Measurements from ENCODE around the gene ZSWIM6.

Gene ZSWIM6

DNA sequence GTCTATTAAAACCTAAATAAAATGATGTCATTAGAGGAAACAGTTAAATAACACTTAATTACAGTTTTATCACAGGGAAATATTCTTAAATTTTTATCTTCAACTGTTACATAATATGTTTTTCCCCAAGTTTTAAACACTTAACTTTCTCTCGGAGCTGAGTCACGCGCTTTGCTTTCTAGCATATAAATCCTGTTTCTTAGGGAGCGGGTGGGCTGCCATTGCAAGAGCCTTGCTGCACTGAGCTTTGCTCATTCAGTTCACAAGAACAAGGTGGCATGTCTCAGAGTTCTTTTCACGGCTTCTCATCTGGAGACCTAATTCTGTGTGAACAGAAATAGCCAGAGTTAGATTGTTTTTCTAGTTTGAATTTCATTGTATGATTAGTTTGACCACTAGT lies 166.1 kb downstream of the ZSWIM6 start:
- DNase-seq, result no peak

DNA sequence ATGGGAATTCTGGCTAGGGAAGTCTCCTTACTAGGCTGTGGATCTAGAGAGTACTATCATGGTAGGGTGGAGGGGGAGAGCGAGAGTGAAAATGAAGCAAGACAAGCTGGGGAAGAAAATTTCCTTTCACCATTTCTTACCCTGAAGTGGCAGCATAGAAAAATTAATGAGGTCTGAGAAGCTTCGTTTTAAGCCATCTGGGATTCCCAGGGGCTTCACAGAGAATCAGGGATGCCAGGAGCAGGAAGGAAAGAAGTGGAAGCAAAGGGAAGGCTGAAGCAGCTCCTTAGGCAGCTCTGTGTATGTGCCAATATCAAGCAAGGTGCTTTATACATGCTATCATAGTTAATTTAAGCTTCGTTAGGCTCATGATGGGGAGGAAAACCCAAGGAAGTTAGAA lies 169.9 kb downstream of the ZSWIM6 start:
- DNase-seq, result no peak

DNA sequence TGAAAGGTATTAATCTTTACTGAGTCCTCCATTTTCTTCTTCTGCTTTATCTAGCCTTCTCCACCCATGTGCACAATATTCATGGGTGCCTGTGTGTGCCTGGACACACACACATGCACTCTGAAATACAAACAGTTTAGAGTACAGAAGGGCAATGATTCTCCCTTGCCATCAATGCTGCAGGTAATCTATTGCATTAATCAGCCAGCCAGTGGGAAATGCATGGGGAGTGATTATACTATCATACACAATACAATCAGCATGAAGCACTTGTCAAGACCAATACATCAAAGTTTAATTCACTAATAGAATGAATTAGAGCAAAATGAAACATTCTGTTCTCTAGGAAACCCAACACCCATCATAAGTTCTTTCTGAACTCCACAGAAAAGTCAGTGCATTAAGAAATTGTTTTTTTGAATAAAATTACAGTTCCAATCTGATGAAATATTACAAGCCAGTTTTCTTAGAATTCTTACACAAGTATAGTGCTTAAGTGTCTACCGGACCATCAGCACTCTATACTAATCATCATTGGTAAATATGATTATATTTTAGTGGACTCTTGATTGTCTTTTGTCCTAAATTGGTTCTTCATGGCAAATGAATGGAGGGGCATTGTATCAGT lies 172.2 kb downstream of the ZSWIM6 start:
- no peak for DNase-seq

DNA sequence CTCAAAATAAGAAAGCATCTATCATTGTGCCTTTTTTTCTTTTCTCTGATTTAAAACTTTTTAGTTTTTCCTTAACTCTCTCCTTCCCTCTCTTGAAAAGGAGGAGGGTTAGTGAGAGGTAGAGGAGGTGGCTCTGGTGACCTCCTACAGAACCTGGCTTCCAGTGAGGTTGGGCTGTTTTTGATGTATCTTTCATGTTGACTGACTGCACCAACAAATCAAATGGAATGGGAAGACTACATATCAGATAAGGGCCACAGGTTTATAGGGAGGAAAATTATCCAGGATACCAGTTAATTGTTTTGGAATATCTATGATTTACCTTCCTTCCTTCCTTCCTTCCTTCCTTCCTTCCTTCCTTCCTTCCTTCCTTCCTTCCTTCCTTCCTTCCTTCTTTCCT lies 173.2 kb downstream of the ZSWIM6 start:
- no peak for DNase-seq

DNA sequence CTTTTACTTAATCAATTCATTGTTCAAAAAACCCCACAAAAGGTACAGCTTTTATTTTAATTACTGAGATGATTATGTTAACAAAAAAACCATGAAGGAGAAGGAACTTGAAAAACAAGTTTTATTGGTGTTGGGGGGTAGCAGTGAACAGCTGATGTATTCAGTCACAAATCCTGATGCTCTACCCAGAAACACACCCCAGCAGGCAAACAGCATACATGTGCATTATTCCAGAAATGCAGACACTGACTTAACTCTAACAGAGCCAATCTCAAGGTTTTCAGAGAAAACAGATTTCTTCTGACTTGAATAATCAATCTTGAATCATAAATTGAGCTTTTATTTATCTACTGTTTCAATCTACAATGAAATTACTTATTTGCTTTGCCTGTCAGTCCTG lies 175.2 kb downstream of the ZSWIM6 start:
- no peak for DNase-seq

DNA sequence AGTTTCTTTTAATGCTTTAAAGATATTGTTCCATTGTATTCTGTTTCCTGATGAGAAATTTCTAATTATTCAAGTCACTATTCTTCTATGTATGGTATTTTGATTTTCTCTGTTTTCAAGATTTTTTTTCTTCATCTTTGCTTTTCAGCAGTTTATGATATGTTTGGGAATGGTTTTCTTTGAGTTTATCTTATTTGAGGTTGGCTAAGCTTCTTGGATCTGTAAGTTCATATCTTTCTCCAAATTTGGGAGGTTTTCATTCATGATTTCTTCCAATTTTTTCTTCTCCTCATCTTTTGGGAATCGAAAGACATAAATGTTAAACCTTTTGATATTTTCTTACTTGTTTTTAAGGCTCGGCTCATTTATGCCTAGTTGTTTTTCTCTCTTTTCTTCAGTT lies 184.9 kb downstream of the ZSWIM6 start:
- no peak for DNase-seq

DNA sequence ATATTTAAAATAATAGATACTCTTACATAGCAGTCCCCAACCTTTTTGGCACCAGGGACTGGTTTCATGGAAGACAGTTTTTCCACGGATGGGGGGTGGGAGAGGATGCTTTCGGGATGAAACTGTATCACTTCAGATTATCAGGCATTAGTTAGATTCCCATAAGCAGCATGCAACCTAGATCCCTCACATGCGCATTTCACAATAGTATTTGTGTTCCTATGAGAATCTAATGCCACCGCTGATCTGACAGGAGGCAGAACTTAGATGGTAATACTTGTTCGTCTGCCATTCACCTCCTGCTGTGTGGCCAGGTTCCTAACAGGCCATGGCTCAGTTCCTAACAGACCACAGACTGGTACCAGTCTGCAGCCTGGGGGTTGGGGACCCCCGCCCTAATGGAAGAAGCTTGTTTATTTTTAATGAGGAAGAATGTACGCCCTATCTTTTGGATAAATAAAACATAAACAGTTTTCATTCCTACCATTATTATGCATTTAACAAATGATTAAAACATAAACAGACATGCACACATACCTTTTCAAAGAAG lies 187.7 kb downstream of the ZSWIM6 start:
- no peak for DNase-seq

DNA sequence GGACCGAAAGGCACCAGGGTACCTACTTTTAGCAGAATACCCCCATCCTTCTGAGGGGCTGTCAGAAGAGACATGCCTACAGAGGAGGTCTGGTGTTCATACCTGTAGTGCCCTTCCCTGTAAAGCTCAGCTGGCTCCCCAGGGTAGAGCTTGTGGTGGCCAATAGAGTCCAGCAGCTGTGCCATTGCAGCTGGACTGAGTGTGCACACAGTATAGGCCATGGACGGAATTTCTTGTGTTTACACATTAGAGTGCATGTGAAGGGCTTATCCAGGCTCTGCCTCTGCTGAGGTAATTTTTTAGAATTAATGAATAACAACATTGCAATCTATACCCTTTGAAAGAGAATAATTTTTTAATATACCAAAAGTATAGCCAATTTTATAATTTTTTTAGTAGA lies 191.0 kb downstream of the ZSWIM6 start:
- DNase-seq, result no peak

DNA sequence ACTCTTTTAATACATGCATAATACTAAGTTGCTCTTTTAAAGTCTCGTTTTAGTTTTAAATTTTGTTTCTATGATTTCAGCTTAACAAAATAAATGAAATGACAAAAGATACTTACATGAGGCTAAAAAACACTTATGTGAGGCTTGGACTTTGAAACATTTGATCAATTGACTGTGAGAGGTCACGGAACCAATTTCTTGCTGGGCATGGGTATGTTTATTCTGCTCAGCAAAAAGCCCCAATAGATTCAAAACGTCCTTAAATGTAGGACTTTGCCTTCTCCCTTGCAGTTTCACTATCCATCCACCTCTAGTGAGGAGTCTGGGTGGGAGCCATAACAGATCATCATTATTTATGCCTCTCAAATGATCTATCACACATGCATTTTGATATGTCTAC lies 191.9 kb downstream of the ZSWIM6 start:
- no peak for DNase-seq

DNA sequence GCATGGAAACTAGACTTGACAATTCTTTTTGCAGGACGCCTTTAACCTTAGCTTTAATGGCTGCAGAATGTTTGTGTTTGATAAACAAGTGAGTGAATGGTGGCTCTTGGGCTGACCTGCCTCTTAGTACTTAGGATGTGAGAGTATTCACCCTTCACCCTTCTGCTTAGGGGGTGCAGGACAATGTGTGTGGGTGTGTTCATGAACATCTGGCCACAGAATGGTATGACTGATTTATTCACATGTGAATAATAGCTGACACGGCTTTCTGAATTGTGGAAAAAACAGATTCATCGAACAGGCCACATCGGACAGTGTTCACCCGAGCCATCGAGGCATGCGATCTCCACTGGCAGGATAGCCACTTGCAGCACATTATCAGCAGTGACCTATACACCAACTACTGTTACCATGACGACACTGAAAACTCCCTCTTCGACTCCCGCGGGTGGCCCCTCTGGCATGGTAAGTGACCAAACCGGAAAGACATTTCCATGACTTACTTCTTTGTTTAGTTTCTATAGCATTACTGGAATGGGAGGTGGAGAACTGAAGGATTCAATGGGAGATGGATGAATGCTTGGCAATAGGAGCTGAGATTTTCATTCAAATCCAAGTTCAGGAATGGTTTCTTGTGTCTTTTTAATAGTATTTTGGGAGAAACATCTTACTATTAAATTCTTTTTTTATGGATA lies 193.6 kb downstream of the ZSWIM6 start:
- DNase-seq, result no peak

DNA sequence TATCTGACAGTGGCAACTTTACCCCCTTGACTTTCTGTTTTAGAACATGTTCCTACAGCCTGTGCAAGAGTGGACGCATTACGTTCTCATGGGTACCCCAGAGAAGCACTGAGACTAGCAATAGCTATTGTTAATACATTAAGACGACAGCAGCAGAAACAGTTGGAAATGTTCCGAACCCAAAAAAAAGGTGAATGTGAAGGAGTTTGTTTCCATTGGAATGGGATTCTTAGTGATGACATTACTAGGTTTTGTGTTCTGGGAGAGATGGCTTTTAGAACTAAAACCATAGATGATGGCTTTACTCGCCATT lies 194.1 kb downstream of the ZSWIM6 start:
- DNase-seq, result no peak

DNA sequence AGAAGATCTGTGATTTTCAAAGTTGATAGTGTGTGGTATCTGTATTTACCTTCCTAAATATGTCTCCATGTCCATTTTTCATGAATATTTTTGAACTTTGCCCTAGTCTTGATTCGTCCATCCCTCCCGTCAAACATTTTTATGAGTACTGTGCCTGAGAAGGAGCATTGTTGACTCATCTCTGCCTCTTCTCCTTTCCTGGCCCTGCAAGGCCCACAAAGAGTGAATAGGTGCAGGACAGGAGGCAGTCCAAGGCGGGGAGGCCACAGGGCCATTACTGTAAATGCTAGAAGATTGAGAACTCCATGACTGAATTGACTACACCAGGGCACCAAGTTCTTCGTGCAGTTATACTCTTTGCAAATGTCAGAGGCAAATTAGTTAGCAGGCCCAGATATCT lies 200.9 kb downstream of the ZSWIM6 start:
- DNase-seq, result no peak

DNA sequence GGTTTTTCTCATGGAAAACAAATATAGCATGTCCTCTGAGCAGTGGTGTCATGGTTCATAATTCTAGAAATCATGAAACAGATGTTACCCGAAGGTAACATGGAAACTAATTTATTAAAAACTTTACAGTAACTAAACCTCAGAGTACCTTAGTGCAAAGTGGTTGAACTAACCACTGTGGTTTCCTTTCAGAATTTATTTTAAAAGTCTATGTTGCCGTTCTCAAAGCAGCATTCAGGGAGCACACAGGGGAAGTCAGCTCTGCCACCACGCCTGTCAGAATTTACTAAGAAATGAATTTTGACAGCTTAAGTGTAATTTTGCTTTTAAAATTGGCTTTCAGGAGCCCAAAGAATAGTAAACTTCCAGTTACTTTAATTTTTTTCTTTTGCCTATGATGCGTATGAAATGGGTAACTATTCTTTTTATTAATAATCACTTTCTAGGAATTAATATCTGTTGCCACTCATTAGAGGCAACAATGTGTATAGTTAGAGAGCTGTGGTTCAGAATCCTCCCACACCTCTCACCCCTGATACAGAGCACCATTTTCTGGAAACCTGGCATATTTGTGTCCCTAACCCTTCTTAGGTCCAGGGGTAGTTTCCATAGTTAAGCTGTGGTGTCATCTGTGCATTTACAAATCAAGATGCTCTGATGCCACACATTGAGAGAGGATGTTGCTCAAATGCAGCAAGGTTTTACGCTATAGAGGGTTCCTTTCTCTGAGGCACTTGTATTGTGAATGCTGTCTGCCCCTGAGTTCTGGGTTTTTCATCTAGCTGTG lies 202.6 kb downstream of the ZSWIM6 start:
- no peak for DNase-seq

DNA sequence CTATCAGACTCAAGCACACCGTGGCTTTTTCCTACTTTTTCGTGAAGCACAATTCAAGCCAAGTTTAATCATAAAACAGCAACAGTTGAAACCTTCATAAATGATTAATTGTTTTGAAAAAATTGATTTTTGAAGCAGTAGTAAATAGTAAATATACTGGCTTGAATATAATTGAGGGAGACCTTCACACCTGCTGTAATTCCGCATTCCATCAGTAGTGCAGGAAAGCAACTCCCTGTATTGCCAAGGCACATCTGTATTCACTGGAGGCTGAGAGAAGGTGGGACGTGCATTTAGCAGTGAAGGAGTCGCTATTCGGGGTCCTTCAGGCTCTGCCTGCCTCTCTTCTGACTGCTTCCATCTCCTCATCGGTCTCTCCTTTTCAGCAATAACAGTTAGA lies 203.8 kb downstream of the ZSWIM6 start:
- no peak for DNase-seq

DNA sequence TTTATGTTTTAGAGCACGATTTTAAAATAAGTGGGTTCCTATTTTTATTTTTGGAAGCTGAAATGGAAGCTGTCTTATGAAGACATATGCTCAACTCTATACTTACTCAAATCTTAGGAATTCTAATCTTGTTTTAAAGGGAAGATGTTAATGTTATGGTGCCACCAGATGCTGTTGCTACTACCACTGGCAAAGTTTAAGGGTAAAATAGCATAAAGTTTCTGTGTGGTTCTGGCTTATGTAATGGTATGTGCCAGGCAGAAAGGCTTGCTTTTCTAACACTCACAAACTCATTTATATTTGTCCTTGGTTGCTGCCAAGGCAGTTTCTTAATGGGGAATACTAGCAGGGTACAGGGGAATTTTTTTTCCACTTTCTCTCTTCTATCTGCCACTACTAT lies 204.9 kb downstream of the ZSWIM6 start:
- DNase-seq, result no peak

DNA sequence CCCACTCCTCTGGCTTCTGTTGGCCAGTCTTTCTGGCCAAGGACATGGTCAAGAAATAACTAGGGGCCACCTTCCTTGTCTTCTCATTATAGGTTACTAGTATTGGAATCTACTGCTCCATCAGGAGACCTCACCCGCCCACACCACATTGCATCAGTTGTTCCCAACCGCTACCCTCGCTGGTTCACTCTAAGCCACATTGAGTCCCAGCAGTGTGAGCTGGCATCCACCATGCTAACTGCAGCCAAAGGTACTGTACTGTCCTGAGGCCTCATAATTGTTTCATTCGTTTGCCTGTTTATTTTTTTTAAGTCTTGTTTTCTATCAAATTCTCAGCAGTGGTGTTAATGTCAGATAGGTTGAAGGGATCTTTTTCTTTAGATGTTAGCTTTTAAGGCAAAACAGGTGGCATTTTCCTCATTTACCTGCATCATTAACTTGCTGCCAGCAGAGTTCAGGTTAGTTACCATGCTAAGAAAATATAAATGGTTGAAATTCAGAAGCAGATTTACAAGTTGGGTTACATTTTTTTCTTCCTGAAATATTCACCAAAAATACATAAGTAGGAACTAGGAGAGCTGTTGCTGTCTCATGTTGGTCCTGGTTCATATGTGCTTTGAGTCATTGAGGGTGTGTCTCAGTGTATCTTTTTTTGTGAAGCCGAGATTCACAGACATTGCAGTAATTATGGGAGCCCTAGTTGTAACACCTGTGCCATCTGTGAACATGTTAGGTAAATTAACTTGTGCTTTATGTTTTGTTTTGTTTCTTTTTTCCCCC lies 206.9 kb downstream of the ZSWIM6 start:
- DNase-seq, result no peak

DNA sequence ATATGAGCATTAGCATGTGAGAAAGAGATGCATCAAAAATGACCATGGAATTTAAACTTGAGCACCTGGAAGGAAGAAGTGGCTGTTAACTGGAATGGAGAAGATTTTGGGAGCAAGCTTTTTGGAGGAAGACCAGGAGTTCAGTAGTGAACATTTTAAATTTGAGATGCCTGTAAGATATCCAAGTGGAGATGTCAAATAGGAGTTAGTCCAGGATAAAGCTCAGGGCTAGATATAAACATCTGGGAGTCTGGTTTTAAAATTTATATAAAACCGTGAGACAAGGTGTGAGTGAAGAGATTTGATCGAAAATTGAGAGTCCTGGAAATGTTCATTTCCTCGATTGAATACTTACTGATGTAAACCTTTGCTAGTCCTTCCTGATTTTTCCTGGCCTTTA lies 217.5 kb downstream of the ZSWIM6 start:
- DNase-seq, result no peak

DNA sequence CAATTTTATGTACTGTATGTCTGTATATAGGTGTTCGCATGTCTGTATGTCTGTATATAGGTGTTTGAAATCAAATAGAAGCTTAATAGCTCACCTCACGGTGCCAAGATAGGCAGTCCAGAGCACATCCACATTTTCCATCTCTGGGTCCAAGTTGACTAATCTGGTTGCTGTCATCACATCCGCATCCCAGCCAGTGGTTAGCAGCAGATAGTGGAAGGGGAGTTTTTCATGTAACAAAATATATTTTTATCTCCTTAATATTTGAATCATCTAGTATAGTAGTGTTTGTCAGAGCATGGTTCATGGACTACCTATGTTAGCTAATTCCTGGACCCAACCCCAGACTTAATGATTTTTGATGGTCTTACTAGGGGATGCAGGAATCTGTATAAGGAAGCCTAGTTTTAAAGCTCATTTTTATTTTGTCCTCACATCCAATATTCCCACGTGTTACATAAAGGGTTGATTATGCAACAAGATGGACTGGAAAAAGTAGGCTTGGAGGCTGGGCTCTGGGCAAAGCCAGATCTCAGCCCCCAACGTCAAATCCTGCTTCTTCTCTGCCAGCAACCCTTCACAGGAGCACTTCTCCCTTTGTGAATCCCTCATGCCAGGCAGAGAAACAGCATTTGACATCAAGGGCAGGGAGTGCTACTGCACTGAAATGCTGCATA lies 219.7 kb downstream of the ZSWIM6 start:
- no peak for DNase-seq

DNA sequence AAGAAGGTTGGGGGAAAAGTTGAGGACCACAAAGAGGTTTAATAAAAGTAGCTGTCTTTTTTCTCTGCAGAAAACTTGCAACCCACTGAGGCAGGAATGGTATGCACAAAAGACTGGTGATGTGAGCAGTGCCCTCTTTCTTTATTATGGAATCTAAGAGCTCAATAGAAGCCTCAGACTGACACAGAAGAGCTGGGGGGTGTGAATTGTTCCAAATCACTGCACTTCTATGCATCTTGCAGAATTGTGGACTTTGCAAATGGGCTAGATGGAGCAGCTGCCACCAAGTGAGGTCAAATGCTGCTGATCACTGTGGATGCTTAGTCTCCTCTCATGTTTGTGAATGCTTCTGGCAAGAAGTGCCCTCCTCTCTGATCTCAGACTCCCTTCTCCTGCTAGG lies 227.1 kb downstream of the ZSWIM6 start:
- no peak for DNase-seq

DNA sequence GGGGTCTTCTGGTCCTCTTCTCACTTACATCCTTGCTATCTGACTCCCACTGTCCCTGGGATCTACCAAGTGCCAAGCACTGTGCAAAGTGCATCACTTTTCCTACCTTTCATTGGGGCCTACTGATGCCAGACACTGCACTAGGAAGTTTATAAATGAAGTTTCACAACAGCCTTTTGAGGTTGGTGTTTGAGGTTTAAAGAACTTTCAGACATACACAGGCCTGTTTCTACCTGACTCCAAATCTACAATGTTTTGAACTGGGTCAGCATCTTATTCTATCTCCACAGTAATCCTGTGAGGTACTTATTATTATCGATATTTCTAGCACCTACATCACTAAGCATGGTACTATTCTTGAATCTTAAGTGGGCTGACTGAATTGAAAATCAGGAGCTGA lies 227.7 kb downstream of the ZSWIM6 start:
- no peak for DNase-seq

DNA sequence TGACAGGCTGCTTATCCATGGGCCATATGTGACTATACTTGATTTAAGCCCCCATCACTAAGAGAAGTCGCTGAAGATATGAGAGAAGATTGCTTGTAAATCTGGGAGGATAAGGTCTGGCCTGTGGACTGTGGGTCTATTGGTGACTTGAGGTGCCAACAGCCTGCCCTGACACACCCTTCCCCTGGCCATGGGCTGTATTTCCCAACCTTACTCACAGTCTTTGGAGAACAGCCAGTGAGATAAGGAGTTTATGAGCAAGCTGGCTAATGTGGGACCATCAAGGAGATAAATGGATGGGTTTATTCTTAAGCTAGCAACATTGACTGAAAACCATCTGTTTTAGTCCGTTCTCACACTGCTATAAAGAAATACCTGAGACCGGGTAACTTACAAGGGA lies 231.3 kb downstream of the ZSWIM6 start:
- DNase-seq, result no peak

DNA sequence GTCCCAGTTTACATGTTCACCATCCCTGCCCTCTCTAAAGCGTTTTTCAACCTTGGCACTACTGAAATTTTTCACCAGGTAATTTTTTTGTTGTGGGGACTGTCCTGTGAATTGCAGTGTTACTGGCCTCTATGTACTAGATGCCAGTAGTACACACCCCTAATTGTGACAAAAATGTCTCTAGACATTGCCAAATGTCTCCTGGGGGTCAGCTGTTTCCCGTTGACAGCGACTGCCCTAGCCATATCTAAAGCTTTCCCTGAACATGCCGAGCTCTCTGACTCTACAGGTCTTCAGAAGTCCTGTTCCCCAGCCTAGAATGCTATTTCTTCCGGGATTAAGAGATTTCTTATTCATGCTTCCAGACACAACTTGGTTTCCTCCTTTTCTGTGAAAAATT lies 235.3 kb downstream of the ZSWIM6 start:
- no peak for DNase-seq

DNA sequence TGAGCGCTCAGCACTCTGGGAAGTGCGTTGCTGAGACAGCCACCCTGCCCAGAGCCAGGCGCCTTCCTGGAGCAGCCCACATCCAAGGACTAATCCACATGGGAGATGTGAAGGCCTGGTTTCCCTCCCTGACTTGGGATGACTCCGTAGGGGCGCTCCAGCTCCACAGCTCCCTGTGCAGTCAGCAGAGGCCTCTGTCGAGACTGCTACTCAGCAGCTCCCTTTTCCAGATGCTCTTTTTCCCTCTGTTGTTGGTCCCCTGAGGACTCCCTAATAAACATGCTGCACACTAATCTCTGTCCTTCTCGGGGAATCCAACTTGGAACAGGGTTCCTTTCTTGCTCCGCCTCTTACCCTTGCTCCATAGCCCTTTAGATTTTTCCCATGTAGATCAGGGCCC lies 237.3 kb downstream of the ZSWIM6 start:
- no peak for DNase-seq
